IPS-11a (cell line): ENCODE measurements around the gene KNDC1.

ENCODE experiments used
- H3K4me3 ChIP-seq: one replicate; pipeline ENCODE4 v1.5.1; 2013; ENCODE audit warnings: low read depth, low read length, control low read depth

Gene KNDC1

DNA sequence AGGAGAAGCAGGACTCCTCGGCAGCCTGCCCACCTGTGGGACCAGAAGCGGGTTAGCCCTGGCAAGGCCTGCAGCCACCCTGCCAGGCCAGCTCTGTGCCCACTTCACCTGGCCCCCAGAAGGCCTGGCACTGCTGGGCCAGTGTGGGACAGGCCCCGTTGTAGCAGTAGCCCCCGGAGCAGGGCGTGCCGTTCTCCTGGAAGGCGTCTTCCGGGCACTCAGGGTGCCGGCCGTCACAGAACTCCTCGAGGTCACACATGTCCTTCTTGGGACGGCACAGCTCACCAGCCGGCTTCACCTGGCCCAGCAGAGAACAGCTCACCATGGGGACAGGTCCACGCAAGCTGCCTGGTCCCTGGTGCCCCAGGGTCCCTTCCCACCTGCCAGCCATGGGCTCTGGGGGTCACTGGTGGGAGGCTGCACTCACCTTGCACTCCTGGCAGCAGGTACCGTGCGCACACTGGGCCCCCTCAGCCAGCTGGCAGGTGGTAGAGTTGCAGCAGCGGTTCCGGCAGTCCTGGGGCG lies 110.8 kb downstream of the KNDC1 start:
- H3K4me3 ChIP-seq: no peak overlapping the region

- no peak overlapping the region for H3K4me3 ChIP-seq
Observed at GRCh38 chr10:133271521-133272300, 111.7 kb downstream of the KNDC1 start.

DNA sequence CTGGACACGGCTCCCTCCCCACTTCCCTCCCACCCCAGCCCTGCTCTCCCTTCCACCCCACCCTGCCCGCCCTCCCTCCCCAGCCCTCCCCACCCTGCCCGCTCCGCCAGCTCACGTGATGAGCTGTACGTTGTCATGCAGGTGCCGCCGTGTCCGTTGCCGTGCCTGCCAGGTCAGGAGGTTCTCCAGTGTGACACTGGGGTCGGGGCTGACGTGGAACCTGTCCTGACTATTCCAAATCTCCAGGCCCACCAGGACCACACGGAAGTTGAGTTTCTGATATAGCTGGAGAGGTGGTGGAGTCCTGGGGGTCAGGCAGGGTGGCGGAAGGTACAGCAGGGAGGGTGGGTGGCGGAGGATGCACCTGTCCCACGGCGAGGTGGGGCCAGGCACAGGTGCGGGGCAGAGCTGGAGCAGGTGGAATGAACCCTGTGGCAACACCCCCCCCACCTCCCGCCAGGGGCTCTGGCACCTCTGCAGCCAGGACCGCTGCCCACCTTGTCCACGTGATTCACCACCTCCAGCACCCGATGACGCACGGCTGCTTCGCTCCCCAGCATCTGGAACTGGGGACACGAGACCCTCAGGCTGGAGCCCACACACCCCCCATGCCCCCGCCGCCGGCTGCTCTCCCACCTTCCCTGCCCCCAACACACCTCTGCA lies 112.4 kb downstream of the KNDC1 start:
- no peak overlapping the region for H3K4me3 ChIP-seq

DNA sequence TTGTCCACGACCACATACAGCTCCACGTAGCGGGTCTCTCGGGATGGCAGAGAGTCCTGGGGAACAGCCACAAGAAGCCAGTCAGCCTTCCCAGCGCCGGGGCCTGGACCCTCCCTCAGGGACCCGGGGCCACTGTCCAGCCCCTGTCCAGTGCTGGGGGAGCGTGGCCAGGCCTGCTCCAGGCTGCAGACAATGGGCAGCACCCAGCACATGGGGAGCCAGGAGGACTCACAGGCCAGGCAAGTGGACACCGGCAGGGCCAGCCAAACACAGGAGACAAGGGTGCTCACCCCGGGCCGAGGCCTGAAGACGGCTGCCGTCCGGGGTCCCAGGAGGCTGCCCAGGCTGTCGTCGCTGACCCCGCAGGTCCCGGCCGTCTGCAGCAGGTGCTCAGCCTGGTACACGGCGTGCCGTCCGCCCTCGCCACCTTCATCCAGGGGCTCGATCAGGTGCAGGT lies 113.0 kb downstream of the KNDC1 start:
- no peak overlapping the region for H3K4me3 ChIP-seq

- no peak overlapping the region for H3K4me3 ChIP-seq
Observed at GRCh38 chr10:133273534-133274143, 113.6 kb downstream of the KNDC1 start.

- H3K4me3 ChIP-seq: no peak overlapping the region
Observed at GRCh38 chr10:133274751-133275683, 115.0 kb downstream of the KNDC1 start.

- H3K4me3 ChIP-seq: no peak overlapping the region
Observed at GRCh38 chr10:133275684-133276092, 115.7 kb downstream of the KNDC1 start.
